MM.1S (cell line): Measurements from ENCODE around the gene PLA2G15.

Experiments used
- DNase-seq: peaks from one replicate; pipeline ENCODE4 v3.0.0-alpha.2; 2015
- H2AFZ ChIP-seq: fragments of 300-600 bp; sonication (generic); 2 replicates; pipeline ENCODE4 v1.6.0; 2016; ENCODE audit warnings: antibody characterized with exemption, low read length
- H3F3A ChIP-seq: fragments of 300-600 bp; sonication (generic); 2 replicates; pipeline ENCODE4 v1.6.1; 2016; ENCODE audit warnings: mild to moderate bottlenecking, antibody characterized with exemption, low read length, moderate library complexity, mixed read lengths; ENCODE audit not compliant: insufficient read depth
- H3K27ac ChIP-seq: fragments of 300-600 bp; sonication (generic); 2 replicates; pipeline ENCODE4 v1.5.1; 2016; ENCODE audit warnings: mild to moderate bottlenecking, low read length
- H3K27me3 ChIP-seq: fragments of 300-600 bp; sonication (generic); replicated peaks from 2 replicates; pipeline ENCODE4 v1.6.0; 2016; ENCODE audit warnings: low read length; ENCODE audit not compliant: insufficient read depth
- H3K36me3 ChIP-seq: fragments of 300-600 bp; sonication (generic); replicated peaks from 2 replicates; pipeline ENCODE4 v1.6.1; 2016; ENCODE audit warnings: mild to moderate bottlenecking, low read length, mixed read lengths; ENCODE audit not compliant: insufficient read depth
- H3K4me1 ChIP-seq: fragments of 300-600 bp; sonication (generic); 2 replicates; pipeline ENCODE4 v1.6.1; 2016; ENCODE audit warnings: low read length, mixed read lengths
- H3K4me2 ChIP-seq: fragments of 300-600 bp; sonication (generic); 2 replicates; pipeline ENCODE4 v1.6.0; 2016; ENCODE audit warnings: low read depth, low read length
- H3K4me3 ChIP-seq: fragments of 300-600 bp; sonication (generic); 2 replicates; pipeline ENCODE4 v1.5.1; 2016; ENCODE audit warnings: low read length, mixed read lengths
- H3K79me2 ChIP-seq: fragments of 300-600 bp; sonication (generic); 2 replicates; pipeline ENCODE4 v1.6.1; 2016; ENCODE audit warnings: mixed run types, low read length, mixed read lengths
- H3K9ac ChIP-seq: fragments of 300-600 bp; sonication (generic); 2 replicates; pipeline ENCODE4 v1.6.1; 2016; ENCODE audit warnings: low read length, mixed read lengths
- H3K9me2 ChIP-seq: fragments of 300-600 bp; sonication (generic); replicated peaks from 2 replicates; pipeline ENCODE4 v1.6.1; 2016; ENCODE audit warnings: mild to moderate bottlenecking, low read length, mixed read lengths; ENCODE audit not compliant: insufficient read depth
- H3K9me3 ChIP-seq: fragments of 300-600 bp; sonication (generic); replicated peaks from 2 replicates; pipeline ENCODE4 v1.6.1; 2016; ENCODE audit warnings: mild to moderate bottlenecking, low read length, mixed read lengths; ENCODE audit not compliant: insufficient read depth
- H4K20me1 ChIP-seq: fragments of 300-600 bp; sonication (generic); 2 replicates; pipeline ENCODE4 v1.6.1; 2016; ENCODE audit warnings: mild to moderate bottlenecking, low read length, moderate library complexity, mixed read lengths; ENCODE audit not compliant: insufficient read depth
- CTCF ChIP-seq: fragments of 300-600 bp; sonication (generic); IDR thresholded peaks from 2 replicates; pipeline ENCODE4 v1.5.1; 2016; ENCODE audit warnings: antibody characterized with exemption, low read length, mixed read lengths
- EZH2 ChIP-seq: fragments of 300-600 bp; sonication (generic); optimal IDR thresholded peaks from 2 replicates; pipeline ENCODE3; 2017; ENCODE audit warnings: low read depth, mild to moderate bottlenecking, antibody characterized with exemption, low read length, mixed read lengths
- EZH2phosphoT487 ChIP-seq: fragments of 300-600 bp; sonication (generic); IDR thresholded peaks from 2 replicates; pipeline ENCODE4 v1.6.1; 2018; ENCODE audit warnings: antibody characterized with exemption, low read length

PLA2G15 gene

GRCh38 chr16:68236137-68236825 lies 8.9 kb upstream of the PLA2G15 start:
- peaks cover 9% of the 10 kb centered on the region for H3F3A ChIP-seq
- H3K4me2 ChIP-seq, result peak overlapping the region; percentile 98
- H3K4me3 ChIP-seq, result peak overlapping the region; percentile 66
- no peaks in the 10 kb centered on the region for H3K36me3 ChIP-seq
- no peaks in the 10 kb centered on the region for H3K27me3 ChIP-seq
- DNase-seq, result no peak
- H3K9me2 ChIP-seq, result no peaks in the 10 kb centered on the region
- H3K79me2 ChIP-seq, result no peaks in the 10 kb centered on the region
- H3K9me3 ChIP-seq, result no peaks in the 10 kb centered on the region
- TF ChIP-seq EZH2phosphoT487 (no peak), CTCF (no peak), EZH2 (no peak)
- no peaks in the 10 kb centered on the region for H4K20me1 ChIP-seq
- H3K9ac ChIP-seq, result peak overlapping the region; percentile 63
- no peak overlapping the region for H3K27ac ChIP-seq
- peaks cover 17% of the 10 kb centered on the region for H3K4me1 ChIP-seq
- peak overlapping the region; percentile 90 for H2AFZ ChIP-seq

GRCh38 chr16:68236826-68237242 lies 8.3 kb upstream of the PLA2G15 start:
- Histone ChIP-seq H2AFZ (peak overlapping the region; percentile 90), H3K4me1 (peaks cover 17% of the 10 kb centered on the region)
- TF ChIP-seq EZH2, result no peak
- no peak for TF ChIP-seq EZH2phosphoT487
- TF ChIP-seq CTCF, result no peak

GRCh38 chr16:68237243-68238028 lies 7.7 kb upstream of the PLA2G15 start:
- H3F3A ChIP-seq, result peaks cover 9% of the 10 kb centered on the region
- no peaks in the 10 kb centered on the region for H3K9me3 ChIP-seq
- peak; percentile 98 for DNase-seq
- no peaks in the 10 kb centered on the region for H3K79me2 ChIP-seq
- H4K20me1 ChIP-seq, result no peaks in the 10 kb centered on the region
- H3K27ac ChIP-seq, result peak overlapping the region; percentile 62; the same call in 1 of the 2 replicates
- H3K4me1 ChIP-seq, result peaks cover 17% of the 10 kb centered on the region
- H3K9me2 ChIP-seq, result no peaks in the 10 kb centered on the region
- no peaks in the 10 kb centered on the region for H3K36me3 ChIP-seq
- peak overlapping the region; percentile 90 for H2AFZ ChIP-seq
- TF ChIP-seq EZH2, result no peak
- TF ChIP-seq CTCF, result no peak
- TF ChIP-seq EZH2phosphoT487, result no peak
- no peaks in the 10 kb centered on the region for H3K27me3 ChIP-seq
- peak overlapping the region; percentile 66 for H3K4me3 ChIP-seq
- peak overlapping the region; percentile 68 for H3K9ac ChIP-seq
- H3K4me2 ChIP-seq, result peak overlapping the region; percentile 98

More at GRCh38 chr16:68236826-68237242, 8.3 kb upstream of the PLA2G15 start:
- Histone ChIP-seq H3K4me2 (peak overlapping the region; percentile 98), H3K9me3 (no peaks in the 10 kb centered on the region), H3K9ac (peak overlapping the region; percentile 63), H3K9me2 (no peaks in the 10 kb centered on the region), H3K27ac (peak overlapping the region; percentile 45; the same call in 1 of the 2 replicates), H3K4me3 (peak overlapping the region; percentile 66), H3F3A (peaks cover 9% of the 10 kb centered on the region), H3K27me3 (no peaks in the 10 kb centered on the region), H3K36me3 (no peaks in the 10 kb centered on the region), H4K20me1 (no peaks in the 10 kb centered on the region), H3K79me2 (no peaks in the 10 kb centered on the region)
- no peak for DNase-seq
